H1 (cell line): ENCODE results near the gene FNDC7. TPM values are rescaled to one million over a fixed set of nuclear protein-coding genes. Genes with fewer than 3 reads are reported as not detected.

Source experiments
- CTCF ChIA-PET: fragments of 300-600 bp; sonication (Branson Sonifier 250); formaldehyde crosslinking; loops from one replicate; lab custom pipeline; 2021; ENCODE audit not compliant: partially characterized antibody; lab: Charles Lee
- POLR2A ChIA-PET: fragments of 300-600 bp; sonication (Branson Sonifier 250); formaldehyde crosslinking; loops from one replicate; lab custom pipeline; 2021; ENCODE audit warnings: inconsistent platforms; ENCODE audit not compliant: partially characterized antibody; lab: Charles Lee
- DNase-seq, 2 experiments: peaks; one replicate each; pipeline versions ENCODE4 v3.0.0 to v3.0.0-alpha.2; 2010 to 2022; ENCODE audit warnings: low spot score in 2 of 2, low read depth in 1 of 2, mixed read lengths in 1 of 2
- FAIRE-seq: peaks from 2 replicates; lab custom pipeline; 2011; peaks lifted over from hg19 to GRCh38; lab: Jason Lieb, UNC
- H2AFZ ChIP-seq: 2 replicates; pipeline ENCODE4 v1.8.1; 2012; ENCODE audit warnings: low read length, inconsistent platforms
- H2AK5ac ChIP-seq: 2 replicates; pipeline ENCODE4 v1.6.1; 2013; ENCODE audit warnings: low read depth, low read length
- H2BK120ac ChIP-seq: replicated peaks from 2 replicates; pipeline ENCODE3; 2013; ENCODE audit warnings: low read depth, low read length, inconsistent platforms
- H2BK12ac ChIP-seq: 2 replicates; pipeline ENCODE4 v1.6.1; 2013; ENCODE audit warnings: low read depth, low read length
- H2BK15ac ChIP-seq: 2 replicates; pipeline ENCODE4 v1.6.1; 2013; ENCODE audit warnings: low read length
- H2BK20ac ChIP-seq: 2 replicates; pipeline ENCODE4 v1.6.1; 2013; ENCODE audit warnings: low read length
- H2BK5ac ChIP-seq: 2 replicates; pipeline ENCODE4 v1.6.1; 2013; ENCODE audit warnings: low read depth, low read length
- H3K14ac ChIP-seq: 2 replicates; pipeline ENCODE4 v1.6.1; 2013; ENCODE audit warnings: inconsistent platforms; ENCODE audit not compliant: insufficient read length
- H3K18ac ChIP-seq: 2 replicates; pipeline ENCODE4 v1.6.1; 2013; ENCODE audit warnings: low read length; ENCODE audit errors: extremely low read depth
- H3K23ac ChIP-seq: 2 replicates; pipeline ENCODE4 v1.6.1; 2013; ENCODE audit warnings: inconsistent platforms; ENCODE audit not compliant: insufficient read length
- H3K23me2 ChIP-seq: 2 replicates; pipeline ENCODE4 v1.6.1; 2013; ENCODE audit warnings: low read depth, low read length
- H3K27ac ChIP-seq: 2 replicates; pipeline ENCODE4 v1.6.1; 2011; ENCODE audit warnings: low read depth, low read length, inconsistent platforms
- H3K27me3 ChIP-seq, 4 experiments: replicated peaks in 1 of 4; 1 replicate in 1 of 4; 2 replicates in 3 of 4; pipeline versions ENCODE4 v1.6.1 to v1.8.1; 2011 to 2013; ENCODE audit warnings: low read length in 3 of 4, mild to moderate bottlenecking in 3 of 4, inconsistent platforms in 2 of 4, mixed read lengths in 2 of 4, moderate library complexity in 1 of 4; ENCODE audit not compliant: control insufficient read depth in 3 of 4, insufficient read depth in 3 of 4; ENCODE audit errors: extremely low read depth in 1 of 4
- H3K36me3 ChIP-seq, 4 experiments: 2 replicates each; pipeline versions ENCODE4 v1.6.1 to v1.8.1; 2011 to 2013; ENCODE audit warnings: mild to moderate bottlenecking in 4 of 4, low read length in 3 of 4, moderate library complexity in 2 of 4, control low read depth in 1 of 4, inconsistent platforms in 1 of 4; ENCODE audit not compliant: insufficient read depth in 4 of 4, control insufficient read depth in 2 of 4
- H3K4ac ChIP-seq: replicated peaks from 2 replicates; pipeline ENCODE3; 2013; ENCODE audit warnings: low read length, low read depth, mixed read lengths, inconsistent platforms; ENCODE audit not compliant: insufficient read length
- H3K4me1 ChIP-seq, 4 experiments: replicated peaks in 1 of 4; 1 replicate in 1 of 4; 2 replicates in 3 of 4; pipeline versions ENCODE4 v1.6.1 to v1.8.1; 2011 to 2013; ENCODE audit warnings: low read length in 3 of 4, inconsistent platforms in 2 of 4, mixed read lengths in 1 of 4; ENCODE audit not compliant: insufficient read depth in 4 of 4, control insufficient read depth in 3 of 4
- H3K4me2 ChIP-seq, 2 experiments: 2 replicates each; pipeline versions ENCODE4 v1.6.1 to v1.8.1; 2011 to 2013; ENCODE audit warnings: low read depth in 2 of 2, low read length in 2 of 2, control low read depth in 1 of 2, inconsistent platforms in 1 of 2, mild to moderate bottlenecking in 1 of 2; ENCODE audit not compliant: insufficient read depth in 1 of 2
- H3K4me3 ChIP-seq, 4 experiments: fragments of 200-600, 300-600 bp in 1 of 4; sonication (generic), shearing (Covaris generic), sonication (Bioruptor Twin) in 1 of 4; 2 replicates each; pipeline versions ENCODE4 v1.5.1 to v1.8.1; 2011 to 2016; ENCODE audit warnings: low read length in 4 of 4, low read depth in 3 of 4, control low read depth in 2 of 4, inconsistent platforms in 2 of 4, mild to moderate bottlenecking in 2 of 4, mixed read lengths in 1 of 4, moderate library complexity in 1 of 4; ENCODE audit not compliant: insufficient read depth in 2 of 4; ENCODE audit errors: extremely low read depth in 1 of 4
- H3K56ac ChIP-seq: replicated peaks from 2 replicates; pipeline ENCODE3; 2013; ENCODE audit warnings: low read depth, mild to moderate bottlenecking, mixed read lengths, low read length, inconsistent platforms; ENCODE audit not compliant: insufficient read length
- H3K79me1 ChIP-seq: 2 replicates; pipeline ENCODE4 v1.6.1; 2013; ENCODE audit warnings: low read depth, low read length, control low read depth
- H3K79me2 ChIP-seq, 2 experiments: 2 replicates each; pipeline versions ENCODE4 v1.6.1 to v1.8.1; 2012 to 2013; ENCODE audit warnings: low read length in 2 of 2, mild to moderate bottlenecking in 2 of 2, inconsistent platforms in 1 of 2; ENCODE audit not compliant: insufficient read depth in 2 of 2, control insufficient read depth in 1 of 2
- H3K9ac ChIP-seq, 4 experiments: replicated peaks in 1 of 4; 1 replicate in 1 of 4; 2 replicates in 3 of 4; pipeline versions ENCODE4 v1.6.1 to v1.8.1; 2011 to 2013; ENCODE audit warnings: low read depth in 3 of 4, low read length in 3 of 4, control low read depth in 2 of 4, mild to moderate bottlenecking in 2 of 4, moderate library complexity in 2 of 4, inconsistent platforms in 1 of 4; ENCODE audit errors: extremely low read depth in 1 of 4
- H3K9me3 ChIP-seq, 2 experiments: 2 replicates each; pipeline versions ENCODE4 v1.6.1 to v1.8.1; 2012 to 2013; ENCODE audit warnings: mild to moderate bottlenecking in 2 of 2, moderate library complexity in 2 of 2, control low read depth in 1 of 2, inconsistent platforms in 1 of 2, low read depth in 1 of 2, low read length in 1 of 2, mixed read lengths in 1 of 2; ENCODE audit not compliant: insufficient read depth in 2 of 2
- H4K20me1 ChIP-seq, 2 experiments: replicated peaks in 1 of 2; 2 replicates each; pipeline versions ENCODE3 to v1.8.1; 2011 to 2013; ENCODE audit warnings: inconsistent platforms in 2 of 2, low read length in 2 of 2, mild to moderate bottlenecking in 1 of 2; ENCODE audit not compliant: insufficient read depth in 2 of 2, control insufficient read depth in 1 of 2
- H4K5ac ChIP-seq: 2 replicates; pipeline ENCODE4 v1.6.1; 2013; ENCODE audit warnings: low read length, low read depth, mixed read lengths, inconsistent platforms; ENCODE audit not compliant: insufficient read length
- H4K8ac ChIP-seq: 2 replicates; pipeline ENCODE4 v1.8.0; 2013; ENCODE audit warnings: mild to moderate bottlenecking, moderate library complexity, low read length, inconsistent platforms; ENCODE audit not compliant: insufficient read depth; ENCODE audit errors: extremely low read depth
- H4K91ac ChIP-seq: replicated peaks from 2 replicates; pipeline ENCODE3; 2013; ENCODE audit warnings: low read length, mixed read lengths, inconsistent platforms; ENCODE audit not compliant: insufficient read length
- BCL11A ChIP-seq, 2 experiments: IDR thresholded peaks; one replicate each; pipeline ENCODE4 v1.6.1; 2011; ENCODE audit warnings: low read depth in 2 of 2, low read length in 2 of 2, mild to moderate bottlenecking in 2 of 2
- CBX8 ChIP-seq: fragments of 300-800, 300-1000 bp; sonication (generic); IDR thresholded peaks from 2 replicates; pipeline ENCODE4 v1.7.1; 2016; ENCODE audit warnings: low read depth, low read length, borderline replicate concordance
- EGR1 ChIP-seq: IDR thresholded peaks from 2 replicates; pipeline ENCODE4 v1.6.1; 2011; ENCODE audit warnings: low read depth, low read length, borderline replicate concordance
- HDAC6 ChIP-seq: IDR thresholded peaks from one replicate; pipeline ENCODE4 v1.7.1; 2012; ENCODE audit warnings: low read depth, mild to moderate bottlenecking, inconsistent platforms, low read length, moderate library complexity
- KDM1A ChIP-seq: fragments of 200-600, 300-600 bp; sonication (generic); IDR thresholded peaks from 2 replicates; pipeline ENCODE4 v1.7.1; 2016; ENCODE audit warnings: mild to moderate bottlenecking, low read length, borderline replicate concordance
- NANOG ChIP-seq: IDR thresholded peaks from 2 replicates; pipeline ENCODE4 v1.6.1; 2011; ENCODE audit warnings: low read length, low read depth, mild to moderate bottlenecking, inconsistent platforms; ENCODE audit not compliant: insufficient read depth, poor library complexity, severe bottlenecking
- POU5F1 ChIP-seq: IDR thresholded peaks from 2 replicates; pipeline ENCODE4 v1.6.1; 2011; ENCODE audit warnings: low read depth, mild to moderate bottlenecking, low read length, moderate library complexity
- RNF2 ChIP-seq: fragments of 200-900, 300-1000 bp; sonication (generic); IDR thresholded peaks from 2 replicates; pipeline ENCODE4 v1.7.1; 2016; ENCODE audit warnings: borderline replicate concordance, low read depth, mild to moderate bottlenecking, antibody characterized with exemption, low read length; ENCODE audit not compliant: poor library complexity, severe bottlenecking; ENCODE audit errors: missing control alignments
- TAF7 ChIP-seq: optimal IDR thresholded peaks from 2 replicates; pipeline ENCODE3; 2011; ENCODE audit warnings: low read depth, mild to moderate bottlenecking, inconsistent platforms, low read length, moderate library complexity, borderline replicate concordance
- TCF12 ChIP-seq: IDR thresholded peaks from 2 replicates; pipeline ENCODE4 v1.6.1; 2011; ENCODE audit warnings: low read depth, mild to moderate bottlenecking, low read length
- ZNF274 ChIP-seq: IDR thresholded peaks from 2 replicates; pipeline ENCODE4 v1.7.0; 2012; ENCODE audit warnings: low read length, borderline replicate concordance; ENCODE audit errors: extremely low read depth
- WGBS, 2 experiments: shearing (Covaris generic) in 1 of 2; methylation state at CpG; one replicate each; pipeline versions ENCODE4 v1.1.6 to v1.1.7; 2013 to 2015; ENCODE audit warnings: low lambda C conversion rate in 2 of 2, mixed read lengths in 2 of 2, inconsistent platforms in 1 of 2, low coverage in 1 of 2, missing lambda C conversion rate in 1 of 2; ENCODE audit not compliant: insufficient replicate concordance in 2 of 2, insufficient coverage in 1 of 2, insufficient read length in 1 of 2; ENCODE audit errors: extremely low coverage in 1 of 2, missing lambda C conversion rate in 1 of 2; 5-methylcytosine and 5-hydroxymethylcytosine counted together
- polyA plus RNA-seq, 7 experiments: library from polyadenylated mRNA; depleted of rRNA in 3 of 7; stranded (reverse) in 5 of 7; unstranded in 2 of 7; fragments of >200 nt in 5 of 7; fragments of 200-250 nt in 2 of 7; gene quantifications; 1 replicate in 5 of 7; 2 replicates in 1 of 7; 4 replicates in 1 of 7; pipeline versions ENCODE4 v1.2.1 to v1.2.3, GENCODE V29; 2011 to 2013; ENCODE audit warnings: missing spikeins in 2 of 7, mixed read lengths in 2 of 7
- total RNA-seq: library from RNA; stranded (reverse); fragmentation: NEBNext Ultra II Directional; extraction: Animal tissue kit (Norgen Biotek cat#: 25700); gene quantifications from 2 replicates; pipeline ENCODE4 v1.2.1, GENCODE V29; 2021
- TF ChIP-seq, protein P1 (sequence below): IDR thresholded peaks from 2 replicates; pipeline ENCODE4 v1.6.1; 2012; ENCODE audit warnings: low read length, inconsistent platforms

Gene FNDC7
- total and polyA plus RNA-seq, 2 of the 8 experiments (the other 6 are each of a cell fraction or from before 2014, with no cell fraction given) = 0.13 to 0.20 TPM

DNA sequence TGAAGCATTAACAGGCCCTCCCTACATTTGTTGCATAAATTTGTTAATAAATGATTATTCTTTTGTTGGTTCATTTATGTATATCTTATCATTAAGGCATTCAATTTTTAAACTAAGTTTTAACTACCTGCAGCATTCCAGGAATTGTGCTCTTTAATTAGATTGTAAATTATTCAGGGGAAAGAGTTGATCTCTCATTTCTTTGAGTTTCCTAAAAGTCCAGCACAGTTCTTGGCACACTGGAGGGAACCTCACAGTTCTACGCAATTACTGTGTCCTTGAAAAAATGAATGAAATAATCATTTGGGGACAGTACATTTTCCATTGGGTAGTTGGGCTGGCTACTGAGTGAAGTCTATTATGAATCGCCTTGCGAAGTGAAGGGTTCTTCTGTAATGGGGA, 33.3 kb downstream of the FNDC7 start:
- H4K20me1 ChIP-seq = no peaks in the 10 kb centered on the region
- H3K4me2 ChIP-seq = no peak overlapping the region; a peak in 1 of 4 replicates
- TF ChIP-seq CBX8 (no peak), HDAC6 (no peak), TAF7 (no peak), EGR1 (no peak), NANOG (no peak), RNF2 (no peak), KDM1A (no peak), ZNF274 (no peak), POU5F1 (no peak), TCF12 (no peak), BCL11A (IDR thresholded peaks at IDR 0.05; ENCODE audit: low read depth in 2 of 2, low read length in 2 of 2) (no peak)
- TF ChIP-seq, protein P1, sequence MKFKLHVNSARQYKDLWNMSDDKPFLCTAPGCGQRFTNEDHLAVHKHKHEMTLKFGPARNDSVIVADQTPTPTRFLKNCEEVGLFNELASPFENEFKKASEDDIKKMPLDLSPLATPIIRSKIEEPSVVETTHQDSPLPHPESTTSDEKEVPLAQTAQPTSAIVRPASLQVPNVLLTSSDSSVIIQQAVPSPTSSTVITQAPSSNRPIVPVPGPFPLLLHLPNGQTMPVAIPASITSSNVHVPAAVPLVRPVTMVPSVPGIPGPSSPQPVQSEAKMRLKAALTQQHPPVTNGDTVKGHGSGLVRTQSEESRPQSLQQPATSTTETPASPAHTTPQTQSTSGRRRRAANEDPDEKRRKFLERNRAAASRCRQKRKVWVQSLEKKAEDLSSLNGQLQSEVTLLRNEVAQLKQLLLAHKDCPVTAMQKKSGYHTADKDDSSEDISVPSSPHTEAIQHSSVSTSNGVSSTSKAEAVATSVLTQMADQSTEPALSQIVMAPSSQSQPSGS = no peak

More for the DNA sequence above, 33.3 kb downstream of the FNDC7 start:
- no peak overlapping the region for H3K18ac ChIP-seq
- H3K23me2 ChIP-seq = no peaks in the 10 kb centered on the region; the same call in 1 of the 2 replicates
- FAIRE-seq (no peak), DNase-seq (no peak)
- WGBS, 2 experiments = 31% methylated on average over 3 of the region's 3 CpGs; no CpG with 5 or more reads in 1 of the 2 experiments
- H3K27me3 ChIP-seq = peaks cover 0 to 4% (median 0%) of the 10 kb centered on the region in 4 experiments; a peak in 3 of 7 replicates
- no peaks in the 10 kb centered on the region; a peak in 1 of 7 replicates for H3K4me1 ChIP-seq
- H3K56ac ChIP-seq = no peak overlapping the region
- no peak overlapping the region for H2BK120ac ChIP-seq
- H3K4me3 ChIP-seq = peak overlapping the region in 1 of 4 experiments; percentile 89; a peak in 2 of 8 replicates
- H2BK5ac ChIP-seq = no peak overlapping the region
- H3K36me3 ChIP-seq = no peaks in the 10 kb centered on the region; a peak in 1 of 8 replicates
- H4K91ac ChIP-seq = no peak overlapping the region
- H3K9ac ChIP-seq = no peak overlapping the region
- H2BK15ac ChIP-seq = no peak overlapping the region
- no peak overlapping the region for H3K27ac ChIP-seq
- no peak overlapping the region for H3K14ac ChIP-seq
- ChIA-PET POLR2A (no interaction called here), CTCF (no interaction called here)
- no peak overlapping the region for H3K23ac ChIP-seq
- no peak overlapping the region for H4K5ac ChIP-seq
- H2AFZ ChIP-seq = peak overlapping the region; percentile 45; the same call in 1 of the 2 replicates
- H2BK20ac ChIP-seq = no peak overlapping the region
- no peak overlapping the region for H2BK12ac ChIP-seq
- no peak overlapping the region for H3K4ac ChIP-seq
- no peak overlapping the region for H2AK5ac ChIP-seq
- no peak overlapping the region for H4K8ac ChIP-seq
- H3K79me1 ChIP-seq = no peaks in the 10 kb centered on the region
- peaks cover 0 to 22% of the 10 kb centered on the region in 2 experiments; a peak in 2 of 4 replicates for H3K79me2 ChIP-seq
- no peaks in the 10 kb centered on the region for H3K9me3 ChIP-seq
